Pancreas (tissue), 10 donors: ENCODE data around the gene EHD4. TPM values are rescaled to one million over a fixed set of nuclear protein-coding genes. Genes with fewer than 3 reads are reported as not detected.
A peak's percentile ranks its signal among the peaks of the same experiment; 100 is the strongest.

Source experiments
- ATAC-seq, 4 donors: fragments of 200-7000 bp; cut with Tn5 transposase; one replicate each; pipeline versions ENCODE4 v1.8.0 to v1.9.1; 2020; ENCODE audit warnings: mild to moderate bottlenecking in 4 of 4, moderate library complexity in 4 of 4
- DNase-seq, 6 donors: peaks; one replicate each; pipeline ENCODE4 v3.0.0-alpha.2; 2020
- FAIRE-seq: peaks from 2 replicates; lab custom pipeline; 2012; peaks lifted over from hg19 to GRCh38; lab: Jason Lieb, UNC
- H3K27ac ChIP-seq, 4 donors: fragments of 200-600 bp; sonication (generic); 1 replicate in 3 of 4; 2 replicates in 1 of 4; pipeline versions ENCODE4 v1.5.0 to v1.8.0; 2020
- H3K27me3 ChIP-seq, 4 donors: fragments of 200-600 bp; one replicate each; pipeline ENCODE4 v1.8.0; 2021
- H3K36me3 ChIP-seq, 3 donors: fragments of 200-600 bp; sonication (generic) in 1 of 3; one replicate each; pipeline versions ENCODE4 v1.5.0 to v1.8.0; 2020 to 2021
- H3K4me1 ChIP-seq, 3 donors: fragments of 200-600 bp; one replicate each; pipeline ENCODE4 v1.8.0; 2021
- H3K4me3 ChIP-seq, 4 donors: fragments of 200-600 bp; sonication (generic) in 2 of 4; one replicate each; pipeline versions ENCODE4 v1.5.0 to v1.8.0; 2020 to 2021
- H3K9me3 ChIP-seq, 4 donors: fragments of 200-600 bp; one replicate each; pipeline ENCODE4 v1.8.0; 2021
- WGBS, 2 donors: extraction: QIAGEN DNeasy Blood & Tissue Kit; methylation state at CpG; one replicate each; pipeline ENCODE4 v1.1.7; 2013; 5-methylcytosine and 5-hydroxymethylcytosine counted together
- intact Hi-C, 3 donors: fragments of 100-400 bp; cut with DNase I; formaldehyde crosslinking; loops; one replicate each; pipeline versions ENCODE4 v1.11.1 to v1.14.2; 2022
- polyA plus RNA-seq, 2 donors: library from polyadenylated mRNA; stranded (reverse); fragments of 200-250 nt; gene quantifications; one replicate each; pipeline ENCODE4 v1.2.3, GENCODE V29; 2013
- total RNA-seq, 6 donors: library from RNA; stranded (reverse); fragmentation: NEBNext Ultra II Directional in 4 of 6; extraction: Animal tissue kit (Norgen Biotek cat#: 25700) in 4 of 6; gene quantifications; one replicate each; pipeline versions ENCODE4 v1.2.1 to v1.2.4, GENCODE V29; 2021 to 2023
- TF ChIP-seq, protein P1 (sequence below), 4 donors: fragments of 200-600 bp; sonication (generic) in 3 of 4; IDR thresholded peaks; one replicate each; pipeline versions ENCODE4 v1.5.0 to v1.8.0; 2021; ENCODE audit warnings: antibody characterized with exemption in 4 of 4
- donor health status: healthy with polysubstance abuse.
- donor health status: DM: no; HTN: no; CAD: no; lungs with moderate emphysema.
- donor health status: DM: no; HTN: no; CAD: no.
- donor health status: control.
- donor health status: control.
- donor health status: Bipolar disorder and iron deficiency.
- donor health status: DM: yes; HTN: yes; CAD: no.
- donor health status: DM: no; HTN: no; CAD: no.
- donor health status: DM: no; HTN: no; CAD: no.
- donor health status: DM: yes; HTN: yes; CAD: no.

The EHD4 gene
- total and polyA plus RNA-seq, 8 donors = 8.1 to 22.8 (median 8.5) TPM

DNA sequence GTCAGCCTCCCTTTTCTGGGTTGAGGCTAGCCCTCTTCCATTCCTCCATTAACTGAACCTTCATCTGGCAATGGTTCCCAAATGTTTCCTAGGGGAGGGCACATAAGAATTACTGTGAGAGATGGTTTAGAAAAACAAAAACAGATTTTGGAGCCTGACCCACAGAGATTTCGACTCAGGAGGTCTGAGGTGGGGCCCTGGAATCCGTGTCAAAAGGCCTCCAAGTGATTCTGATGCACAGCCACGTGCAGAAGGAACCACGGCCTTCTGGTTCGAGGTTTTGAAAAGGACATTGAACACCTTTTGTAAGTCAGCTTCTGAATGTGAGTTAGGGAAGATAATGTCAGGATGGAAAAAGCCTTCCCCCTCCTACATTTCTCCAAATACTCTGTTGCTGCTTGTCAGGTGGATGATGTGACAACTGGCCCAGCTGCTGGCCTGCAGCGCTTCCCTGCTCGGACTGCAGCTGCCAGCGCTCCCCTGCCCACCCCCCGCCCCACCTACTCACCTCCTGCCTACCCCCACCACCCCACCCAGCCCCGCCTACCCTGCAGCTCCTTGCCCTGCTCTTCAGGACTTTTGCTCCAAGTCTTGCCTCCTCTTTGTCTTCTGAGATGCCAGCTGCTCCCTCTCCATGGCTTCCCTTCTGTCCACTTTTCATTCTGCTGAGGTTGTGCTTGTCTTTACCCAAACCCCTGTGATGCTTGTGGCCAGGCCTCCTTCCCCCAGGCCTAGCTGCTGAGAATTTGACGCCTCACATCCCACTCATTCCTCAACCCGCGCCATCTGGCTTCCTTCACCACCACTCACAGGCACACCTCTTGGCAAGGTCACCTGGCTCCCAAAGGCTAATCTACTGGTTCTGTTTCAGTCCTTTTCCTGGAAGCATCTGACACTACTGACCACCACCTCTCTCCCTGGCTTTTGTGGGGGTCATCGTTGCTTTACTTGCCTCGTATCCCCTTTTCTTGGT lies 6.6 kb downstream of the EHD4 start:
- intact Hi-C loops = no loop called here
- TF ChIP-seq, protein P1, sequence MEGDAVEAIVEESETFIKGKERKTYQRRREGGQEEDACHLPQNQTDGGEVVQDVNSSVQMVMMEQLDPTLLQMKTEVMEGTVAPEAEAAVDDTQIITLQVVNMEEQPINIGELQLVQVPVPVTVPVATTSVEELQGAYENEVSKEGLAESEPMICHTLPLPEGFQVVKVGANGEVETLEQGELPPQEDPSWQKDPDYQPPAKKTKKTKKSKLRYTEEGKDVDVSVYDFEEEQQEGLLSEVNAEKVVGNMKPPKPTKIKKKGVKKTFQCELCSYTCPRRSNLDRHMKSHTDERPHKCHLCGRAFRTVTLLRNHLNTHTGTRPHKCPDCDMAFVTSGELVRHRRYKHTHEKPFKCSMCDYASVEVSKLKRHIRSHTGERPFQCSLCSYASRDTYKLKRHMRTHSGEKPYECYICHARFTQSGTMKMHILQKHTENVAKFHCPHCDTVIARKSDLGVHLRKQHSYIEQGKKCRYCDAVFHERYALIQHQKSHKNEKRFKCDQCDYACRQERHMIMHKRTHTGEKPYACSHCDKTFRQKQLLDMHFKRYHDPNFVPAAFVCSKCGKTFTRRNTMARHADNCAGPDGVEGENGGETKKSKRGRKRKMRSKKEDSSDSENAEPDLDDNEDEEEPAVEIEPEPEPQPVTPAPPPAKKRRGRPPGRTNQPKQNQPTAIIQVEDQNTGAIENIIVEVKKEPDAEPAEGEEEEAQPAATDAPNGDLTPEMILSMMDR (IDR thresholded peaks at IDR 0.05) = no peak
- peak; percentile 55 to 67 (median 63) for ATAC-seq
- FAIRE-seq = no peak
- Histone ChIP-seq H3K36me3 (no peaks in the 10 kb centered on the region), H3K27me3 (no peaks in the 10 kb centered on the region), H3K9me3 (no peaks in the 10 kb centered on the region), H3K4me1 (peaks cover 3 to 39% (median 17%) of the 10 kb centered on the region in 3 donors), H3K27ac (peak overlapping the region in 2 of 4 donors; percentile 26 to 77), H3K4me3 (no peak overlapping the region)
- peak in 4 of 6 donors; percentile 38 to 63 (median 55) for DNase-seq
- 71 to 75% methylated on average over 15 of the region's 15 CpGs for WGBS, 2 donors

DNA sequence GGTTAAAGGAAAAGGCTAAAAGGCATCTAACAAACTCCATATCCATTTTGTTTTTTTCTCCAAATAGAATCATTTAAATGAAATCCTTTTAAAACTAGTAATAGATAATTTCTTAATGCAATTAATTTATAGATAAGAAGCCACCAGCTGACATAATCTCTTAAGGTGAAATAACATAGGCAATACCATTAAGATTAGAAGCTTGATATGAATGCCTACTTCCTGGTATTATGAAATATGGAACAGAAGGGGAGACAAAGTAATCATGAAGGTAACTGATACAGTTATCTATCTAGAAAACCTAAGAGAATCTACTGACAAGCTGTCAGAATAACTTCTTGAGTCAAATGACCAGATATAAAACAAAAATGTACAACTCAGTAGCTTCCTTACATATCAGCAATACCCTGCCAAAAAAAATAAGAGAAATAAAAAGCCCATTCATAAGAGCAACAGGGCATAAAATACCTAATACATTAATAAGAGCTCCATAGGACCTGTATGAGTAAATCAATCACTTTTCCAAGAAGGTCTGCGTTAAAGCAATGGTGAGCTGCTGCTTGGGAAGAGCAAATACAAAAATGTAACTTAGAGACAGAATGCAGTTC lies 10.7 kb downstream of the EHD4 start:
- FAIRE-seq (no peak), DNase-seq (no peak), ATAC-seq (peak in 1 of 4 donors; percentile 21)
- H3K27me3 ChIP-seq = no peaks in the 10 kb centered on the region
- TF ChIP-seq, protein P1 (IDR thresholded peaks at IDR 0.05) = no peak
- WGBS, 2 donors = 68% methylated on average over 1 of the region's 1 CpG
- H3K9me3 ChIP-seq = no peaks in the 10 kb centered on the region
- H3K36me3 ChIP-seq = no peaks in the 10 kb centered on the region
- H3K4me1 ChIP-seq = peaks cover 6 to 37% (median 20%) of the 10 kb centered on the region in 3 donors
- peak overlapping the region in 2 of 4 donors; percentile 1 to 2 for H3K4me3 ChIP-seq
- intact Hi-C loops = no loop called here
- peak overlapping the region in 3 of 4 donors; percentile 63 to 86 (median 84) for H3K27ac ChIP-seq

DNA sequence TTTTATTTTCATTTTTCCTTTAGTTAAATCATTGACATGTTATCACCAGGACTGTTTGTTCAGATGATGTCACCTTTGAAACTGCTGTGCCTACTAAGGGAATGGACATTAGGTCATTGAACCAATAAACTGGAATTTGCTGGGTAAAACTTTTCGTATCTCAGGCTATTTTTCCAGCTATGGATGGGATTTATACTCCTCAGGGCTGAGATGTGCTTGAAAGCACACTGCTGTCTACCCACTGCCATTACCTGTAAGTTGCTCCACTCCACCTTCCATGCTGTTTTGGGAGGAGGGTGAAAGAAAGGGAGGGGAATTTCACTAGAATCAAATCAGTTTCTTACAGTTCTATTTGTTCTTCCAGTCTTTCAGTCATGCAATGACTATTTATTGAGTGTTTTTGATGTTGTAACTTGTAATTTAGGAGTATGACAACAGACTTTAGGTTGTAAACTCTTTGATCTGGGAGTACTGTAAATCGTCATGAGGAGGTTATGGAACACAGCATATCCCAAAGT lies 11.3 kb downstream of the EHD4 start:
- FAIRE-seq (no peak), DNase-seq (no peak), ATAC-seq (peak; percentile 76 to 88 (median 82))
- no peaks in the 10 kb centered on the region for H3K9me3 ChIP-seq
- peaks cover 5 to 36% (median 24%) of the 10 kb centered on the region in 3 donors for H3K4me1 ChIP-seq
- H3K4me3 ChIP-seq = peak overlapping the region in 2 of 4 donors; percentile 1 to 2
- H3K27ac ChIP-seq = peak overlapping the region; percentile 51 to 86 (median 74)
- H3K27me3 ChIP-seq = no peaks in the 10 kb centered on the region
- TF ChIP-seq, protein P1 (IDR thresholded peaks at IDR 0.05) = no peak
- WGBS, 2 donors = 20 to 23% methylated on average over 2 of the region's 2 CpGs
- intact Hi-C loops = no loop called here
- H3K36me3 ChIP-seq = no peaks in the 10 kb centered on the region

- DNase-seq = peak in 1 of 6 donors; percentile 4
- Histone ChIP-seq H3K27ac (peak overlapping the region in 2 of 4 donors; percentile 4 to 31), H3K27me3 (no peaks in the 10 kb centered on the region), H3K4me1 (peaks cover 11 to 41% (median 30%) of the 10 kb centered on the region in 3 donors), H3K36me3 (peaks cover 0 to 6% (median 0%) of the 10 kb centered on the region in 3 donors), H3K4me3 (no peak overlapping the region), H3K9me3 (no peaks in the 10 kb centered on the region)
- ATAC-seq = no peak
- 52 to 55% methylated on average over 7 of the region's 7 CpGs for WGBS, 2 donors
- TF ChIP-seq, protein P1 (IDR thresholded peaks at IDR 0.05) = no peak
- no peak for FAIRE-seq
- intact Hi-C loops = no loop called here
These were observed 14.3 kb downstream of the EHD4 start for GRCh38 chr15:41958002-41958420.
